IPS-15b (cell line): ENCODE data around the gene PIK3R2.
"Not testable (repeated sequence)": the region's sequence is repeated elsewhere in the genome, so short reads cannot be mapped to it uniquely, and the experiment has no call there.

Experiments used
- H3K27me3 ChIP-seq: one replicate; pipeline ENCODE4 v1.6.1; 2013; ENCODE audit warnings: low read length; ENCODE audit not compliant: control insufficient read depth, insufficient read depth
- H3K36me3 ChIP-seq: one replicate; pipeline ENCODE4 v1.6.1; 2013; ENCODE audit warnings: low read length; ENCODE audit not compliant: control insufficient read depth, insufficient read depth
- H3K4me1 ChIP-seq: one replicate; pipeline ENCODE4 v1.6.1; 2013; ENCODE audit warnings: mild to moderate bottlenecking, low read length; ENCODE audit not compliant: control insufficient read depth, insufficient read depth
- H3K4me3 ChIP-seq: one replicate; pipeline ENCODE4 v1.5.1; 2013; ENCODE audit warnings: low read depth, low read length
- H3K9ac ChIP-seq: one replicate; pipeline ENCODE4 v1.6.1; 2013; ENCODE audit warnings: low read depth, mild to moderate bottlenecking, low read length
- H3K9me3 ChIP-seq: one replicate; pipeline ENCODE4 v1.6.1; 2013; ENCODE audit warnings: mild to moderate bottlenecking, low read length; ENCODE audit not compliant: control insufficient read depth, insufficient read depth

Gene PIK3R2

DNA sequence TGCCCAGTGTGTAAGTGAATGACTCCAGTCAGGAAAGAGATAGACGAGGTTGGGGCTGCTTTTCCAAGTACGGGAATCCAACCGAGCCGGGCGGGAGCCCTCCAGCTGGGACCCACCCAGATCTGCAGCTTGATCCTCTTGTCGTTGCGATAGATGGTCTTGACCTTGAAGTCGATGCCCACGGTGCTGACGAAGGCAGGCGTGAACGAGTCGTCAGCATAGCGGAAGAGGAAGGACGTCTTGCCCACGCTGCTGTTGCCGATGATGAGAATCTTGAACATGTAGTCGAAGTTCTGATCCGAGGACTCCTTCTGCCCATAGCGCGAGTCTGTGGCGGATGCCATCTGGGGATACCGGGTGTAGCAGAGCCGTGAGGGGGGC lies 49.4 kb downstream of the PIK3R2 start:
- peaks cover 18% of the 10 kb centered on the region for H3K36me3 ChIP-seq
- no peaks in the 10 kb centered on the region for H3K4me1 ChIP-seq
- no peaks in the 10 kb centered on the region for H3K9me3 ChIP-seq
- H3K27me3 ChIP-seq, result no peaks in the 10 kb centered on the region
- peak overlapping the region; percentile 95 for H3K4me3 ChIP-seq
- H3K9ac ChIP-seq, result no peak overlapping the region

DNA sequence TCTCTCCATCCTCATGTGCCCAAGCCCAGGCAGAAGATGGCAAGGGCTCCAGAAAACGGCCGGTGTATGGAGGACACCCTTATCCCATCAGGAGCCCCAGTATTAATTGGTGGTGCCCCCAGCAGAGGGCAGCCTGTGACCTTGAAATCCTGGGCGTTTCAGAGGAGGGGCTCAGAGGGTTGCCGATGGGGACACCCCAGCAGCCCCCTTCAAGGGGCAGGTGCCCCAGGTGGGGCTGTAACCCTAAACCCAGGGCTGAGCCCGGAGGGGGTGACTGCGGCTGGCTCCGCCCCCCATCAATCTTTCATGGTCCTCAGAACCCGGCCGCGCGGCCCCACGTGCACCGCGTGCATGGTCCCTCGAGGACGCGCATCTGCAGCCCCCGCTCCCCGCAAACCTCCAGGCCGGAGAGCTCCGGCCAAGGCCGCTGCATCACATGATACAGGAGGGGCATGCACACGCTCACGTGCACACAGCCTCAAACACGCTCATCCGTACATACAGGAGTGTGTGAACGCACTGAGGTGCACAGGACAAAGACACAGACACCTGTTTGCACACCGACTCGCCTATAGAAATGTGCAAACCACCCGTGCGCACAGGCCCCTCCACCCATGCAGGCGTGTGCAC lies 49.9 kb downstream of the PIK3R2 start:
- Histone ChIP-seq H3K9ac (peak overlapping the region; percentile 76), H3K9me3 (no peaks in the 10 kb centered on the region), H3K4me3 (peak overlapping the region; percentile 95)

DNA sequence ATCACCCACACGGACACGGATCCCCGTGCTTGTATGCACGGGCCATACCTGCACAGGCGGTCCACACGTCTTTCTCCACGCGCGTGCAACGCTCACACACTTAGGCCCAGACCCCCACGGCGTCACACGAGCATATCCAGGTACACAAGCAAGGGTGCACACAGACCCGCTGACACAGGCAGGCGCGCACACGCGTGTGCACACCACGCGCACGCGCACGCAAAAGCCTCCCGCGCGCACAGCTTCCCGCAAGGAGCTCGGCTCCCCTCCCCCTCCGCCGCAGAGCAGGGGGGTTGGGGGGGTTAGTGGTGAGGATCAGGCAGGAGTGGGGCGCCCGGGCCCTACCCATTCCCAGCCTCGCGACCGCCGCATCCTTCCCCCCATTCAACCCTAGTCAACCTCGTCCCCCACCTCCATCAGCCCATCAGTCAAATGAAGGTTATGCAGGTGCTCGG lies 50.5 kb downstream of the PIK3R2 start:
- no peaks in the 10 kb centered on the region for H3K9me3 ChIP-seq
- peaks cover 9% of the 10 kb centered on the region for H3K36me3 ChIP-seq
- H3K4me3 ChIP-seq, result peak overlapping the region; percentile 95
- H3K9ac ChIP-seq, result peak overlapping the region; percentile 76
- no peaks in the 10 kb centered on the region for H3K27me3 ChIP-seq
- peaks cover 4% of the 10 kb centered on the region for H3K4me1 ChIP-seq

More for the DNA sequence above, 49.9 kb downstream of the PIK3R2 start:
- Histone ChIP-seq H3K36me3 (peaks cover 14% of the 10 kb centered on the region), H3K27me3 (no peaks in the 10 kb centered on the region), H3K4me1 (peaks cover 1% of the 10 kb centered on the region)

DNA sequence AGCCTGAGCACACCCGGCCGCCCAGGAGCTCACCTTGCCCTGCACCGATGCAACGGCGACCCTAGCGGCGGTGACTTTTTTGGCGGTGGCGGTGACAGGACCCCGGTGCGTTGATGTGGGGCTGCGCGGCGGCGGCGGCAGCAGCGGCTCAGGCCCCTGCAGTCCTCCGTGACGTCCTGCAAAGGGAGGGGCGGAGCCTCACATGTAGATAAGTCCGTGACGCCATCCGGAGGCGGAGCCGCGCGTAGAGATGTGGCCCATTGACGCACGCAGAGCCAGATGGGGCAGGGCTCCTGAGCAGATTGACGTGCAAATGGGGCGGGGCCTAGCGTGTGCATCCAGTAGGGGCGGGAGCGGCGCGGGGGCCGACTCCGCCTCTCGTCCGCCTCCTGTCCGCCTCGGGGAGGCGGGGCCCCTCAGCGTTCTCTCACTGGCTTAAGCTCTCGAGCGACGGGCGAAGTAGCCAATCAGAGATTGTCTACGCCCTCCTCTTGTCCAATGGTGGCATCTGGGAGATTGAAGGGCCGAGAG lies 51.0 kb downstream of the PIK3R2 start, which contains the start of gene RAB3A:
Gene RAB3A, minus strand, starts transcription at position 180 of the 531 bp plus-strand sequence. CDS start 1,302 bp downstream, outside the sequence.
- Histone ChIP-seq H3K4me3 (peak within 1 kb of the TSS; percentile 95), H3K36me3 (peaks cover 5% of the 10 kb centered on the region), H3K4me1 (peaks cover 4% of the 10 kb centered on the region), H3K9me3 (no peaks in the 10 kb centered on the region), H3K9ac (peak within 1 kb of the TSS; percentile 81), H3K27me3 (no peaks in the 10 kb centered on the region)

DNA sequence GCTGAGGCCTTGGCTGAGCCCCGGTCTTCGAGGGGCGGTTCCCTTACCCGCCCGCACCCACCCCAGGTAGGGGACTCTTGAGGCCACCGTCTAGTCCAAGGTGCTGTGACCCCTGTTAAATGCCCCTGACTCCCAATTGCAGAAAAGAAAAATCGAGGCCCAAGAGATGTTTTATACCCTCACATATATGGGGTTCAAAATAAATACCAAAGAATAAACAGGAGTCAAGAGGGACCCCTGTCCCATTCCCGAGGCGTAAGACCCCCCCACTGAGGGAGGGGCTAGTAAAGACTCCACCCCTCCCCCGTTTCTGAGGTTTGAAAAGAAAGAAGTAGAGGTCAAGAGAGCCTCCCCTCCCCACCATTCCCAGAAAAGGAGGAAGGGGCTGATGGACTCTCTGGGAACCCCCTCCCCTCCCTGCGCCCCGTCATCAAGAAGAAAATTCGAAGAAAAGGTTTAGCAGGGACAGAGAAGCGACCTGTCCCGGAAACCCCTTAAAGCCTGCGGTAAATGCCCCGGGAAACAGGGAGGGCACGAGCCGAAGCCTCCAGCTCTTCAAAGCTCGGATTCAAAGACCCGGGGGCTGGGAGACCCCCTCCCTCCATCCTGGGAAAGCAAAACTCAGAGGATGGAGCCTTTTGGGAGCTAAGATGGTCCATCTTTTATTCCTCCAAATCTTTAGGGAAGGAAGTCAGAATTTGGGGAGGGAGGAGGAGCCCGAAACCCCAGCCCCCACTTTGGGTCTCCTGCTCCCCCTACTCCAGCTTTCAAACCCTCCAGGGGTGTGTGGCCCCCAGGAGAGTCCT lies 51.6 kb downstream of the PIK3R2 start:
- peaks cover 4% of the 10 kb centered on the region for H3K4me1 ChIP-seq
- peaks cover 5% of the 10 kb centered on the region for H3K36me3 ChIP-seq
- peak overlapping the region; percentile 69 for H3K4me3 ChIP-seq
- no peaks in the 10 kb centered on the region for H3K9me3 ChIP-seq
- no peaks in the 10 kb centered on the region for H3K27me3 ChIP-seq
- peak overlapping the region; percentile 81 for H3K9ac ChIP-seq

DNA sequence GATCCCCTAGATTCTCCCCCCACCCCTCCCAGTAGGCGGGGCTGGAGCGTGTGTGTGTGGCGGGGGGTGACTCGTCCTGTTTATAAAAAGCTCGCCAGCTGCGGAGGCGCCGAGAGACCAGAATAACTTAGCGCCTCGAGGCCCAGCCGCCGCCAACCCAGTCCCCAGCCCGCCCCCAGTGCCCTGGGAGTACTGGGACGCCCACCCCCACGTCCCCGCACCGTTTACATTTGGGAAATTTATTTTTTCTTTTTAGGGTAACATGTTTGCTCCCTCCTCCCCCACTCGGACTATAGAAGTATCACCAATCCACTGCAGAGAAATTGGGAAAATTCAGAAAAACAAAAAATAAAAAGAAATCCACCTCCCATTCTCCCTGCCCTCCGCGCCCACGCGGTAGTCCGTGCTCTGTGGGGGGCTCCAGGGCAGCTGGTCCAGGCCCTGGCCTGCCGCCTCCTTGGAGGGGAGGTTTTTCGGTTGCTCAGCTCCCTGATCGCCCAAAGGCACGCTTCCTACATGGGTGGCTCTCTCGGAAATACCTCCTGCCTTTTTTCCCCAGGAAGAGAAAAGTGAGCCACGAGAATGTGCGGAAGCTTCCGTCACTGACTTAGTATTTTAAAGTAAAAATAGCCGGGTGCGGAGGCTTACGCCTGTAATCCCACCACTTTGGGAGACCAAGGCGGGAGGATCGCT lies 52.4 kb downstream of the PIK3R2 start:
- Histone ChIP-seq H3K9ac (peak overlapping the region; percentile 81), H3K4me1 (peaks cover 4% of the 10 kb centered on the region), H3K36me3 (peaks cover 2% of the 10 kb centered on the region), H3K4me3 (peak overlapping the region; percentile 69), H3K27me3 (no peaks in the 10 kb centered on the region), H3K9me3 (no peaks in the 10 kb centered on the region)

DNA sequence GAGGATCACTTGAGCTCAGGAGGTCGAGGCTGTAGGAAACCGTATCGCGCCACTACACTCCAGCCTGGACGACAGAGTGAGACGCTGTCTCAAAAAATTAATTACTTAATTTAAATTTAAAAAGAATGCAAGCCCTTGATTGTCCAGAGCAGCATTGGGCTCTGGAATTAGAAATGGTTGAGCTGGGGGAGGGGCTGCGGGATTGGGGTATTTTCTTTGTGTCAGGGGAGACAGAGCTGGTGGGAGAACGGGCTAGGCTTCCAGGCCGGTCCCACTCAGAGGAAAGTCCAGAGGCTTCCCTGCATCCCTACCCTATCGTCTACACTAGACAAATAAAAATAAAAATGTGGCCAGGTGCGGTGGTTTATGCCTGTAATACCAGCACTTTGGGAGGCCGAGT lies 53.1 kb downstream of the PIK3R2 start:
- H3K36me3 ChIP-seq, result no peaks in the 10 kb centered on the region
- H3K4me3 ChIP-seq, result peak overlapping the region; percentile 69
- H3K9ac ChIP-seq, result peak overlapping the region; percentile 38
- H3K9me3 ChIP-seq, result no peaks in the 10 kb centered on the region
- no peaks in the 10 kb centered on the region for H3K27me3 ChIP-seq
- peaks cover 4% of the 10 kb centered on the region for H3K4me1 ChIP-seq

DNA sequence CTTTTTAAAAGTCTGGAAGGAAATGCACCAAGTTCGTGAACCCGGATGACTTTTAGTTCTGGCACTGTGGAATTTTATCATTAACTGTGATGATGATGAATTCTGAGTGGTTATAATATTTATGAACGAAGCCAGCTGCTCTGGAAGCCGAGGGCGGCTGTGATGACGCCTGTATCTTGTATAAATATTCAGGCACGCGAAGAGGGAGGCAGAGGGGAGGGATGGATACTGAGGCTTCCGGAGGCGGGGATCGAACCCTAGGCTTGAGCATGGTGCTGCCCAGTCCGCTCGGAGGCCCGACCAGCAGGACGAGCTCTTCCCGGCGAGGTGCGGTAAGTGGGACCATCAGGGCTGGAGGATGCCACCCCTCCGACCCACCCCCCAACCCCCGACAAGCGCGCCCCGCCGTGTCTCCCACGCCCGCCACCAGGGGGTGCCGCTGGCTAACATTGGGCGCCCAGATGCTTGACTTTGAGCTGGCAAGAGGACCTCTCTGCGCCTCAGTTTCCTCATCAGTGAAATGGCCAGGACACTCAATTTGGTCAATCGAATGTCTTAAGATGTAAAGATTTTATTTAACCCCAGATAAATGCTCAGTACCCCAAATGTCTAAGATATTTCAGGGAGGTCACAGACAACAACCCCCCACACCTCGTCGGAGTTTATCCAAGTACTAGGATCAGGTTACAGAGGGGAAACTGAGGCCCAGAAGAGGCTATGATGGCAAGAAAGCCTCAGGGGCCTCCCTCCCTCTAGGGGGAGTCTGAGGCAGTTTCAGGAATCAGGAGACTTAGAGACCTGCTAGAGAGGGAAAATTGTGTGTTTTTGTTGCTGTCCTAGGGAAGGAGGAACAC lies 55.4 kb downstream of the PIK3R2 start:
- Histone ChIP-seq H3K9ac (no peak overlapping the region), H3K4me3 (no peak overlapping the region), H3K36me3 (peaks cover 2% of the 10 kb centered on the region)

DNA sequence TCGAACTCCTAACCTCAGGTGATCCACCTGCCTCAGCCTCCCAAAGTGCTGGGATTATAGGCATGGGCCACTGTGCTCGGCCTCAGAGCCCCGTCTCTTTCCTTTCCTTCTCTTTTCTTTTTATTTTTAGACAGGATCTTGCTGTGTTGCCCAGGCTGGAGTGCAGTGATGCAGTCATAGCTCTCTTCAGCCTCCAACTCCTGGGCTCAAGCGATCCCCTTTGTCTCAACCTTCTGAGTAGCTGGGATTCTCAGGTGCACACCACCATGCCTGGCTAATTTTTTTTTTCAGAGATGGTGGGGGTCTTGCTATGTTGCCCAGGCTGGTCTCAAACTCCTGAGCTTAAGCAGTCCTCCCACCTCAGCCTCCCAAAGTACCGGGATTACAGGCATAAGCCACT lies 56.9 kb downstream of the PIK3R2 start:
- not testable (repeated sequence) for H3K4me1 ChIP-seq, H3K27me3 ChIP-seq, H3K36me3 ChIP-seq

More for the DNA sequence above, 55.4 kb downstream of the PIK3R2 start:
- Histone ChIP-seq H3K9me3 (no peaks in the 10 kb centered on the region), H3K27me3 (no peaks in the 10 kb centered on the region), H3K4me1 (peaks cover 4% of the 10 kb centered on the region)

DNA sequence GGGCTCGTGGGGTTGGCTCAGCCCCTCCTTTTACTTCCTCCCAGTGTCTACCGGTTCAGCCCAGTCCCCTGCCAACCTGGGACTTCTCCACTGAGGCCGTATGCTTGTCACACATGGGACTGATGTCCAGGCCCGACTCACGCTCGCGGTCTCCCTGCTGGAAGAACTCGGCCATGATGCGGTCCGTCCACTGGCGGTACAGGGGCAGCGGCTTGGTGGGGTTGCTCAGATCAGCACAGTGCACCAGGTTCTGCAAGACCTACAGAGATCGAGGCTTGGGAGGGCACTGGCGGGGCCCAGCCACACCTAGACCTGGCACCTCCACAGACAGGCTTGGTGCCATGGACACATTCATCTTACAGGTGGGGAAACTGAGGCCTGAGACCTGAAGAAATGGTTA lies 58.7 kb downstream of the PIK3R2 start:
- H3K9ac ChIP-seq, result no peak overlapping the region
- H3K36me3 ChIP-seq, result peaks cover 2% of the 10 kb centered on the region
- H3K4me1 ChIP-seq, result peaks cover 4% of the 10 kb centered on the region
- no peaks in the 10 kb centered on the region for H3K9me3 ChIP-seq
- H3K4me3 ChIP-seq, result no peak overlapping the region
- H3K27me3 ChIP-seq, result no peaks in the 10 kb centered on the region

More for the DNA sequence above, 56.9 kb downstream of the PIK3R2 start:
- H3K4me3 ChIP-seq, H3K9ac ChIP-seq, H3K9me3 ChIP-seq: not testable (repeated sequence)
